Activated naive CD8-positive, alpha-beta T cell treated with anti-CD3 and anti-CD28 coated beads for 36 hours (primary cell): ENCODE data around the gene COL24A1. TPM values are rescaled to one million over a fixed set of nuclear protein-coding genes. Genes with fewer than 3 reads are reported as not detected.

Source experiments
- DNase-seq: peaks from one replicate; pipeline ENCODE4 v3.0.0; 2021
- H3K27ac Mint-ChIP-seq: one replicate; pipeline ENCODE4 v1.8.0; 2022; ENCODE audit warnings: mild to moderate bottlenecking, moderate library complexity, mixed read lengths
- H3K27me3 Mint-ChIP-seq: one replicate; pipeline ENCODE4 v1.8.0; 2022; ENCODE audit warnings: mild to moderate bottlenecking, mixed read lengths
- H3K36me3 Mint-ChIP-seq: one replicate; pipeline ENCODE4 v1.8.0; 2021; ENCODE audit warnings: mild to moderate bottlenecking, mixed read lengths
- H3K4me1 Mint-ChIP-seq: one replicate; pipeline ENCODE4 v1.8.0; 2021; ENCODE audit warnings: mixed read lengths
- H3K4me3 Mint-ChIP-seq: one replicate; pipeline ENCODE4 v1.8.0; 2022; ENCODE audit warnings: mild to moderate bottlenecking, moderate library complexity, mixed read lengths
- H3K9me3 Mint-ChIP-seq: one replicate; pipeline ENCODE4 v1.8.0; 2022; ENCODE audit warnings: mixed read lengths
- total RNA-seq, 2 experiments: library from RNA; stranded (reverse); gene quantifications; one replicate each; pipeline ENCODE4 v1.2.3, GENCODE V29; 2021

The COL24A1 gene
- total RNA-seq, 2 experiments from 2014 or later = not detected

- Mint-ChIP-seq H3K4me1 (no peaks in the 10 kb centered on the region), H3K9me3 (no peaks in the 10 kb centered on the region), H3K27me3 (peaks cover 8% of the 10 kb centered on the region), H3K27ac (no peak overlapping the region), H3K36me3 (no peaks in the 10 kb centered on the region), H3K4me3 (no peak overlapping the region)
- no peak for DNase-seq
These were observed 86.8 kb downstream of the COL24A1 start for GRCh38 chr1:86069757-86070145.

GRCh38 chr1:86068841-86069756 is 87.5 kb downstream of the COL24A1 start:
- no peak overlapping the region for H3K4me3 Mint-ChIP-seq
- H3K27me3 Mint-ChIP-seq = peaks cover 8% of the 10 kb centered on the region
- no peaks in the 10 kb centered on the region for H3K4me1 Mint-ChIP-seq
- H3K36me3 Mint-ChIP-seq = no peaks in the 10 kb centered on the region
- no peak overlapping the region for H3K27ac Mint-ChIP-seq
- no peaks in the 10 kb centered on the region for H3K9me3 Mint-ChIP-seq
- DNase-seq = no peak

GRCh38 chr1:86068271-86068721 is 88.3 kb downstream of the COL24A1 start:
- H3K27ac Mint-ChIP-seq = no peak overlapping the region
- H3K4me3 Mint-ChIP-seq = no peak overlapping the region
- no peaks in the 10 kb centered on the region for H3K36me3 Mint-ChIP-seq
- H3K9me3 Mint-ChIP-seq = no peaks in the 10 kb centered on the region
- peaks cover 8% of the 10 kb centered on the region for H3K27me3 Mint-ChIP-seq
- no peak for DNase-seq
- no peaks in the 10 kb centered on the region for H3K4me1 Mint-ChIP-seq

GRCh38 chr1:86067626-86068025 is 88.9 kb downstream of the COL24A1 start:
- Mint-ChIP-seq H3K27ac (no peak overlapping the region), H3K9me3 (no peaks in the 10 kb centered on the region), H3K4me1 (no peaks in the 10 kb centered on the region), H3K4me3 (no peak overlapping the region), H3K27me3 (peaks cover 8% of the 10 kb centered on the region), H3K36me3 (no peaks in the 10 kb centered on the region)
- no peak for DNase-seq

- no peak overlapping the region for H3K27ac Mint-ChIP-seq
- H3K9me3 Mint-ChIP-seq = no peaks in the 10 kb centered on the region
- no peak for DNase-seq
- H3K4me3 Mint-ChIP-seq = no peak overlapping the region
- H3K4me1 Mint-ChIP-seq = no peaks in the 10 kb centered on the region
- H3K27me3 Mint-ChIP-seq = peaks cover 14% of the 10 kb centered on the region
- no peaks in the 10 kb centered on the region for H3K36me3 Mint-ChIP-seq
These were observed 91.7 kb downstream of the COL24A1 start for GRCh38 chr1:86064899-86065298.

GRCh38 chr1:86063721-86064120 is 92.9 kb downstream of the COL24A1 start:
- no peaks in the 10 kb centered on the region for H3K9me3 Mint-ChIP-seq

GRCh38 chr1:86062453-86062852 is 94.1 kb downstream of the COL24A1 start:
- Mint-ChIP-seq H3K9me3 (no peaks in the 10 kb centered on the region), H3K27me3 (peaks cover 5% of the 10 kb centered on the region), H3K36me3 (no peaks in the 10 kb centered on the region), H3K4me3 (no peak overlapping the region), H3K4me1 (no peaks in the 10 kb centered on the region), H3K27ac (no peak overlapping the region)
- no peak for DNase-seq

More at GRCh38 chr1:86063721-86064120, 92.9 kb downstream of the COL24A1 start:
- Mint-ChIP-seq H3K27me3 (peaks cover 11% of the 10 kb centered on the region), H3K27ac (no peak overlapping the region), H3K36me3 (no peaks in the 10 kb centered on the region), H3K4me1 (no peaks in the 10 kb centered on the region), H3K4me3 (no peak overlapping the region)
- DNase-seq = no peak

GRCh38 chr1:86061551-86061990 is 95.0 kb downstream of the COL24A1 start:
- peaks cover 5% of the 10 kb centered on the region for H3K27me3 Mint-ChIP-seq
- no peak for DNase-seq
- H3K27ac Mint-ChIP-seq = no peak overlapping the region
- H3K4me3 Mint-ChIP-seq = no peak overlapping the region
- H3K9me3 Mint-ChIP-seq = no peaks in the 10 kb centered on the region
- H3K36me3 Mint-ChIP-seq = no peaks in the 10 kb centered on the region
- no peaks in the 10 kb centered on the region for H3K4me1 Mint-ChIP-seq

- no peaks in the 10 kb centered on the region for H3K9me3 Mint-ChIP-seq
- DNase-seq = no peak
- H3K4me1 Mint-ChIP-seq = no peaks in the 10 kb centered on the region
- H3K4me3 Mint-ChIP-seq = no peak overlapping the region
- no peaks in the 10 kb centered on the region for H3K36me3 Mint-ChIP-seq
- H3K27ac Mint-ChIP-seq = no peak overlapping the region
- H3K27me3 Mint-ChIP-seq = no peaks in the 10 kb centered on the region
These were observed 102.2 kb downstream of the COL24A1 start for GRCh38 chr1:86054396-86054795.

- Mint-ChIP-seq H3K27ac (no peak overlapping the region), H3K9me3 (no peaks in the 10 kb centered on the region), H3K4me3 (no peak overlapping the region), H3K4me1 (no peaks in the 10 kb centered on the region), H3K36me3 (no peaks in the 10 kb centered on the region), H3K27me3 (no peaks in the 10 kb centered on the region)
- no peak for DNase-seq
These were observed 103.4 kb downstream of the COL24A1 start for GRCh38 chr1:86052948-86053698.

- Mint-ChIP-seq H3K9me3 (no peaks in the 10 kb centered on the region), H3K27ac (no peak overlapping the region), H3K36me3 (no peaks in the 10 kb centered on the region), H3K4me3 (no peak overlapping the region), H3K4me1 (no peaks in the 10 kb centered on the region), H3K27me3 (no peaks in the 10 kb centered on the region)
- no peak for DNase-seq
These were observed 121.5 kb downstream of the COL24A1 start for GRCh38 chr1:86035101-86035500.

GRCh38 chr1:86030180-86030579 is 126.4 kb downstream of the COL24A1 start:
- Mint-ChIP-seq H3K4me3 (no peak overlapping the region), H3K27me3 (no peaks in the 10 kb centered on the region), H3K4me1 (no peaks in the 10 kb centered on the region), H3K9me3 (no peaks in the 10 kb centered on the region), H3K27ac (no peak overlapping the region), H3K36me3 (no peaks in the 10 kb centered on the region)
- DNase-seq = no peak

- no peaks in the 10 kb centered on the region for H3K9me3 Mint-ChIP-seq
- no peak overlapping the region for H3K4me3 Mint-ChIP-seq
- H3K27ac Mint-ChIP-seq = no peak overlapping the region
- H3K27me3 Mint-ChIP-seq = no peaks in the 10 kb centered on the region
- H3K4me1 Mint-ChIP-seq = no peaks in the 10 kb centered on the region
- no peak for DNase-seq
- H3K36me3 Mint-ChIP-seq = no peaks in the 10 kb centered on the region
These were observed 138.2 kb downstream of the COL24A1 start for GRCh38 chr1:86018283-86018923.

- Mint-ChIP-seq H3K27ac (no peak overlapping the region), H3K4me3 (no peak overlapping the region), H3K4me1 (no peaks in the 10 kb centered on the region), H3K27me3 (no peaks in the 10 kb centered on the region), H3K9me3 (no peaks in the 10 kb centered on the region), H3K36me3 (no peaks in the 10 kb centered on the region)
- no peak for DNase-seq
These were observed 140.4 kb downstream of the COL24A1 start for GRCh38 chr1:86016076-86016759.
